K562 (cell line): ENCODE measurements around the gene RNASE8.

ENCODE experiments used
- BRD4 ChIP-seq: fragments of 200-600 bp; sonication (generic); IDR thresholded peaks from 2 replicates; pipeline ENCODE4 v1.6.1; 2017; ENCODE audit warnings: inconsistent platforms
- CBX2 ChIP-seq: fragments of 200-600 bp; sonication (generic); IDR thresholded peaks from one replicate; pipeline ENCODE4 v1.6.1; 2012; ENCODE audit warnings: mild to moderate bottlenecking, low read length, inconsistent platforms; ENCODE audit not compliant: insufficient read depth, poor library complexity, severe bottlenecking
- MEF2D ChIP-seq: conservative IDR thresholded peaks from 2 replicates; pipeline ENCODE4 v1.6.1; 2016; ENCODE audit warnings: low read depth, missing genetic modification characterization, missing compliant biosample characterization
- POLR2A ChIP-seq: fragments of 450-650 bp; conservative IDR thresholded peaks from 2 replicates; pipeline ENCODE4 v1.6.1; 2016
- POLR3G ChIP-seq: IDR thresholded peaks from 2 replicates; pipeline ENCODE4 v1.6.1; 2011; ENCODE audit not compliant: insufficient read length, insufficient replicate concordance; ENCODE audit errors: extremely low read depth
- USF2 ChIP-seq: sonication (generic); formaldehyde crosslinking; IDR thresholded peaks from 2 replicates; pipeline ENCODE4 v1.5.0; 2020; ENCODE audit warnings: missing genetic modification reagents
- TF ChIP-seq, protein P1 (sequence below), 3 experiments: IDR thresholded peaks in 2 of 3; conservative IDR thresholded peaks in 1 of 3; 2 replicates each; pipeline ENCODE4 v1.5.1; 2011 to 2012; ENCODE audit warnings: low read length in 3 of 3, mild to moderate bottlenecking in 3 of 3, control low read depth in 2 of 3, improper control_type of control experiment in 1 of 3, inconsistent platforms in 1 of 3, low read depth in 1 of 3, mixed read lengths in 1 of 3, moderate library complexity in 1 of 3; ENCODE audit not compliant: insufficient read depth in 2 of 3
- TF ChIP-seq, protein P2 (sequence below), 2 experiments: fragments of 450-650 bp; IDR thresholded peaks; 2 replicates each; pipeline ENCODE4 v1.6.1; 2016; ENCODE audit warnings: mild to moderate bottlenecking in 2 of 2, borderline replicate concordance in 1 of 2, low read depth in 1 of 2, moderate library complexity in 1 of 2

DNA sequence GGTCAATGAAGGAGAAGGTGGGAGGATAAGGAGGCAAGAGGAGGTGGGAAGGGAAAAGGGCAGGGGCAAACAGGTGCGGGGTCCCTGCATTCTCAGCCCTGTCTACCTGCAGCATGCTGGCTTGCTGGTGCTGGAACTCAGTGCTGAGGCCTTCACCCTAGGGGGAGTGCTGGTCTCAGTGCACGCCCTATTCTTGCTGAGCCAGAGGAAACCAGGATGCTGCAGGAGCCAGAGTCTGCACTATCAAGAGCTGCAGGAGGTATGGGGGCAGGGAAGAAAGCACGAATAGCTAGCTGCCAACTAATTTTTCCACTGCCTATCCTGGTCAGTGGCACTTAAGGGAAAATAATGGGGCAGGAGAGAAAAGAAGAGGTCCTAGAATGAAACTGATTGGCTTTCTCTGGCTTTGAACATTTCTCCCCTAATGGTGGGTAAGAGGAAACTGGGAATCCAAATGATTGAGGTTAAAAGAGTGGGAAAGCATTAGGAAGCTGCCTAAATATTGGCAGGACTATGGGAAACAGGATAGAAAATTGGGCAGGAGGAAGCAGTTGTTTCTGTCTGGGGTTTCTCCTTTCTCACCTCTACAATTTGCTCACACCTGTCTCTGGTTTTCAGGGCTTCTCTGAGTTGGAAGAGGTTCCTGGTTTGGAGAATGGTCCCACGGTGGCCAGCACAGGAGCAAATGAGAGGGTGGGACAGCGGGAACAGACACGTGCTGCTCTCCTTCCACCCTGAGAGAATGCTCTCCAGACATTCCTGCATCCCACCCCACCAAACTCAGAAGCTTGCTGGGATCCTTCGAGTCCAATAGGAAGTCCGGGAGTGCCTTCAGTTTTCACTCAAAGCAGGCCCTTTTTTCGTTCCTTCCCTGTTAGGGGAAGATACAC, 45.1 kb downstream of the RNASE8 start:
- TF ChIP-seq CBX2 (no peak), POLR2A (no peak), USF2 (CRISPR knock-in tag) (no peak), BRD4 (no peak), POLR3G (no peak), MEF2D (tag) (no peak)
- TF ChIP-seq, protein P1, sequence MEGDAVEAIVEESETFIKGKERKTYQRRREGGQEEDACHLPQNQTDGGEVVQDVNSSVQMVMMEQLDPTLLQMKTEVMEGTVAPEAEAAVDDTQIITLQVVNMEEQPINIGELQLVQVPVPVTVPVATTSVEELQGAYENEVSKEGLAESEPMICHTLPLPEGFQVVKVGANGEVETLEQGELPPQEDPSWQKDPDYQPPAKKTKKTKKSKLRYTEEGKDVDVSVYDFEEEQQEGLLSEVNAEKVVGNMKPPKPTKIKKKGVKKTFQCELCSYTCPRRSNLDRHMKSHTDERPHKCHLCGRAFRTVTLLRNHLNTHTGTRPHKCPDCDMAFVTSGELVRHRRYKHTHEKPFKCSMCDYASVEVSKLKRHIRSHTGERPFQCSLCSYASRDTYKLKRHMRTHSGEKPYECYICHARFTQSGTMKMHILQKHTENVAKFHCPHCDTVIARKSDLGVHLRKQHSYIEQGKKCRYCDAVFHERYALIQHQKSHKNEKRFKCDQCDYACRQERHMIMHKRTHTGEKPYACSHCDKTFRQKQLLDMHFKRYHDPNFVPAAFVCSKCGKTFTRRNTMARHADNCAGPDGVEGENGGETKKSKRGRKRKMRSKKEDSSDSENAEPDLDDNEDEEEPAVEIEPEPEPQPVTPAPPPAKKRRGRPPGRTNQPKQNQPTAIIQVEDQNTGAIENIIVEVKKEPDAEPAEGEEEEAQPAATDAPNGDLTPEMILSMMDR (IDR thresholded peaks at IDR 0.05 in 2 of 3, conservative IDR thresholded peaks at IDR 0.05 in 1 of 3; ENCODE audit: insufficient read depth in 2 of 3, low read depth in 1 of 3, low read length in 3 of 3) = peak in 1 of 3 experiments; percentile 29; a peak in 2 of 6 replicates
- TF ChIP-seq, protein P2, sequence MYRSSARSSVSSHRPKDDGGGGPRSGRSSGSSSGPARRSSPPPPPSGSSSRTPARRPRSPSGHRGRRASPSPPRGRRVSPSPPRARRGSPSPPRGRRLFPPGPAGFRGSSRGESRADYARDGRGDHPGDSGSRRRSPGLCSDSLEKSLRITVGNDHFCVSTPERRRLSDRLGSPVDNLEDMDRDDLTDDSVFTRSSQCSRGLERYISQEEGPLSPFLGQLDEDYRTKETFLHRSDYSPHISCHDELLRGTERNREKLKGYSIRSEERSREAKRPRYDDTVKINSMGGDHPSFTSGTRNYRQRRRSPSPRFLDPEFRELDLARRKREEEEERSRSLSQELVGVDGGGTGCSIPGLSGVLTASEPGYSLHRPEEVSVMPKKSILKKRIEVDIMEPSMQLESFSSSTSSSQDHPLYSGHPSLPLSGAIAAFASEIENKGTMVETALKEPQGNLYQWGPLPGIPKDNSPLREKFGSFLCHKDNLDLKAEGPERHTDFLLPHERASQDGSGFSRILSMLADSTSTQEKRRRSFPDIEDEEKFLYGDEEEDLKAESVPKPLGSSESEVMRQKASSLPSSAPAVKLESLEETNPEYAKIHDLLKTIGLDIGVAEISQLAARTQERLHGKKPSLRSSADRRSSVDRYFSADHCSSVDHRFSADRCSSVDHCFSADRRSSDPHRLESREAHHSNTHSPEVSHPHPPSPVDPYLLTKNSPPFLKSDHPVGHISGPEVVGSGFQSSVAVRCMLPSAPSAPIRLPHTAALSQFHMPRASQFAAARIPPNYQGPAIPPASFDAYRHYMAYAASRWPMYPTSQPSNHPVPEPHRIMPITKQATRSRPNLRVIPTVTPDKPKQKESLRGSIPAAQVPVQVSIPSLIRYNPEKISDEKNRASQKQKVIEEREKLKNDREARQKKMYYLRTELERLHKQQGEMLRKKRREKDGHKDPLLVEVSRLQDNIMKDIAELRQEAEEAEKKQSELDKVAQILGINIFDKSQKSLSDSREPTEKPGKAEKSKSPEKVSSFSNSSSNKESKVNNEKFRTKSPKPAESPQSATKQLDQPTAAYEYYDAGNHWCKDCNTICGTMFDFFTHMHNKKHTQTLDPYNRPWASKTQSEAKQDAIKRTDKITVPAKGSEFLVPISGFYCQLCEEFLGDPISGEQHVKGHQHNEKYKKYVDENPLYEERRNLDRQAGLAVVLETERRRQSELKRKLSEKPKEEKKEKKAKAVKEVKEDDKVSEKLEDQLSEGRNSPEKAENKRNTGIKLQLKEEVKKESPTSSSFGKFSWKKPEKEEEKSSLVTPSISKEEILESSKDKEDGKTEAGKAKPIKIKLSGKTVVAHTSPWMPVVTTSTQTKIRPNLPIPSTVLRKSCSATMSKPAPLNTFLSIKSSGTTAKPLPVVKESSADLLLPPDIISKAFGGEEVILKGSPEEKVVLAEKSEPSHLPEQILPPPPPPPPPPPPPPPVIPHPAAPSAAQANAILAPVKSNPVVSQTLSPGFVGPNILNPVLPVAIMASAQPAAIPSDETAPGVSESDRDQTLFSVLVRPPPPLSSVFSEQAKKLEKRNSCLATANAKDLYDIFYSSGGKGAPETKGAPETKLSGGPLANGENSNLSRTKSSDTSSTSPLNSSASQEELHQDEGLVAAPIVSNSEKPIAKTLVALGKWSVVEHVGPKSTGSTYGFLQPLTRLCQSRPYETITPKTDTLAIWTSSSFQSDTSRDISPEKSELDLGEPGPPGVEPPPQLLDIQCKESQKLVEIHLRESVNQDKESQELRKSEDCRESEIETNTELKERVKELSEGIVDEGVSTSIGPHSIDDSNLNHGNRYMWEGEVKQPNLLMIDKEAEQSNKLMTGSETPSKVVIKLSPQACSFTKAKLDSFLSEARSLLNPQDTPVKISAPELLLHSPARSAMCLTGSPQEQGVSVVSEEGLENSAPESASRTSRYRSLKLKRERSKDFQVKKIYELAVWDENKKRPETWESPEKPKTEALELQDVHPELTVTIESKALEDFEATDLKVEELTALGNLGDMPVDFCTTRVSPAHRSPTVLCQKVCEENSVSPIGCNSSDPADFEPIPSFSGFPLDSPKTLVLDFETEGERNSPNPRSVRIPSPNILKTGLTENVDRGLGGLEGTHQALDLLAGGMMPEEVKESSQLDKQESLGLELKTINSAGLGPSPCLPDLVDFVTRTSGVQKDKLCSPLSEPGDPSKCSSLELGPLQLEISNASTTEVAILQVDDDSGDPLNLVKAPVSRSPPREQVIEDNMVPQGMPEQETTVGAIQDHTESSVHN (IDR thresholded peaks at IDR 0.05; ENCODE audit: borderline replicate concordance in 1 of 2, low read depth in 1 of 2) = no peak
